ENCODE measurements around the gene GPR149.

GRCh38 chr3:154356009-154356408 is 74.0 kb downstream of the GPR149 start:
- no peak for TF ChIP-seq EZH2 (IDR thresholded peaks at IDR 0.05)
- no peak for TF ChIP-seq POLR2AphosphoS5 (IDR thresholded peaks at IDR 0.05; ENCODE audit: borderline replicate concordance, low read depth, low read length)
- no peak for TF ChIP-seq FOXP2 (optimal IDR thresholded peaks at IDR 0.05; ENCODE audit: control extremely low read depth, extremely low read length, insufficient read depth)

Data from SK-N-MC (cell line).